GM18520 (cell line): ENCODE measurements around the gene MLKL.
A peak's percentile ranks its signal among the peaks of the same experiment; 100 is the strongest.
"Not testable (repeated sequence)": the region's sequence is repeated elsewhere in the genome, so short reads cannot be mapped to it uniquely, and the experiment has no call there.

ENCODE experiments used
- ATAC-seq: cut with Tn5 transposase; IDR thresholded peaks from one replicate; pipeline ENCODE4 v1.9.1; 2021; ENCODE audit not compliant: unreplicated experiment

MLKL gene

GRCh38 chr16:74709441-74709877, 8.8 kb upstream of the MLKL start:
- ATAC-seq, result no peak

- ATAC-seq, result no peak
Observed at GRCh38 chr16:74700116-74700437, 585 bp downstream of the MLKL start.

GRCh38 chr16:74699666-74700065, 996 bp downstream of the MLKL start:
- ATAC-seq, result no peak

GRCh38 chr16:74698222-74698621, 2.4 kb downstream of the MLKL start:
- ATAC-seq, result peak; percentile 23

GRCh38 chr16:74695450-74696422, 4.9 kb downstream of the MLKL start:
- ATAC-seq, result peak; percentile 91

GRCh38 chr16:74691093-74691855, 9.4 kb downstream of the MLKL start:
- no peak for ATAC-seq

- no peak for ATAC-seq
Observed at GRCh38 chr16:74682556-74682955, 18.1 kb downstream of the MLKL start.

- no peak for ATAC-seq
Observed at GRCh38 chr16:74680681-74681080, 20.0 kb downstream of the MLKL start.

- ATAC-seq, result no peak
Observed at GRCh38 chr16:74679983-74680382, 20.7 kb downstream of the MLKL start.

- no peak for ATAC-seq
Observed at GRCh38 chr16:74677868-74678267, 22.8 kb downstream of the MLKL start.

GRCh38 chr16:74673876-74674275, 26.8 kb downstream of the MLKL start:
- no peak for ATAC-seq

- not testable (repeated sequence) for ATAC-seq
Observed at GRCh38 chr16:74668877-74669276, 31.8 kb downstream of the MLKL start.

- ATAC-seq, result no peak
Observed at GRCh38 chr16:74667255-74667700, 33.4 kb downstream of the MLKL start.

- peak; percentile 100 for ATAC-seq
Observed at GRCh38 chr16:74666425-74667254, 34.0 kb downstream of the MLKL start, which contains the start of gene RFWD3. Gene RFWD3 (minus strand): TSS chr16:74666877. CDS start chr16:74661449, 5,428 bp downstream.

- ATAC-seq, result no peak
Observed at GRCh38 chr16:74666010-74666421, 34.6 kb downstream of the MLKL start.

GRCh38 chr16:74661064-74661463, 39.6 kb downstream of the MLKL start:
- no peak for ATAC-seq

- ATAC-seq, result no peak
Observed at GRCh38 chr16:74660383-74660782, 40.3 kb downstream of the MLKL start.

GRCh38 chr16:74659041-74659440, 41.6 kb downstream of the MLKL start:
- no peak for ATAC-seq

GRCh38 chr16:74657870-74658642, 42.6 kb downstream of the MLKL start:
- no peak for ATAC-seq

GRCh38 chr16:74654536-74655050, 46.1 kb downstream of the MLKL start:
- no peak for ATAC-seq
